IMR-90 (cell line): ENCODE measurements around the gene RAB1A. TPM values are rescaled to one million over a fixed set of nuclear protein-coding genes. Genes with fewer than 3 reads are reported as not detected.

Experiments
- FOS ChIP-seq: fragments of 150-350 bp; IDR thresholded peaks from 2 replicates; pipeline ENCODE4 v1.6.1; 2016; ENCODE audit warnings: low read depth, low read length
- MAZ ChIP-seq: IDR thresholded peaks from 2 replicates; pipeline ENCODE4 v1.6.1; 2012; ENCODE audit warnings: low read depth, mild to moderate bottlenecking, low read length, improper control_type of control experiment, moderate library complexity, borderline replicate concordance
- POLR2A ChIP-seq: IDR thresholded peaks from 2 replicates; pipeline ENCODE4 v1.6.1; 2012; ENCODE audit warnings: mild to moderate bottlenecking, low read depth, low read length
- USF2 ChIP-seq: fragments of 150-350 bp; IDR thresholded peaks from 2 replicates; pipeline ENCODE4 v1.6.1; 2017; ENCODE audit warnings: mild to moderate bottlenecking, antibody characterized with exemption, low read length, low read depth
- polyA plus RNA-seq, 3 experiments: library from polyadenylated mRNA; depleted of rRNA; stranded (reverse); fragments of >200 nt; gene quantifications; 2 replicates each; pipeline ENCODE4 v1.2.3, GENCODE V29; 2012; ENCODE audit warnings: low replicate concordance in 1 of 3
- total RNA-seq: library from RNA; depleted of rRNA; stranded (reverse); fragments of >200 nt; gene quantifications from 2 replicates; pipeline ENCODE4 v1.2.3, GENCODE V29; 2012

Gene RAB1A
- total and polyA plus RNA-seq, 2 of the 4 experiments (the other 2 are of a cell fraction) = 114 to 169 TPM

- TF ChIP-seq USF2 (no peak), POLR2A (peak; percentile 14; the same call in 1 of the 2 replicates), MAZ (no peak), FOS (peak; percentile 89)
Observed at GRCh38 chr2:65064728-65065552, 65.0 kb downstream of the RAB1A start (continued).
